SK-N-SH (cell line): ENCODE data around the gene PLPP6. TPM values are rescaled to one million over a fixed set of nuclear protein-coding genes. Genes with fewer than 3 reads are reported as not detected.

Experiments used
- CTCF ChIA-PET: fragments of 300-600, 350-600 bp; formaldehyde crosslinking; extraction: SDS; loops from one replicate; lab custom pipeline; 2021; lab: Yijun Ruan, JAX
- POLR2A ChIA-PET: fragments of 350-600 bp; sonication (Branson Sonifier 250); formaldehyde crosslinking; extraction: SDS; loops from one replicate; lab custom pipeline; 2020; ENCODE audit warnings: antibody characterized with exemption, inconsistent platforms; lab: Yijun Ruan, JAX
- DNase-seq: peaks from one replicate; pipeline ENCODE4 v3.0.0; 2012
- H2AFZ ChIP-seq: fragments of 200-600 bp; sonication (generic); 2 replicates; pipeline ENCODE4 v1.8.1; 2016; ENCODE audit warnings: antibody characterized with exemption, mild to moderate bottlenecking, low read depth
- H3F3A ChIP-seq: fragments of 200-600 bp; sonication (generic); replicated peaks from 2 replicates; pipeline ENCODE3; 2016; ENCODE audit warnings: antibody characterized with exemption, mild to moderate bottlenecking; ENCODE audit not compliant: insufficient read depth
- H3K27ac ChIP-seq, 2 experiments: fragments of 200-500 bp in 1 of 2; fragments of 200-600 bp in 1 of 2; sonication (Bioruptor generic) in 1 of 2; sonication (generic), shearing (Covaris generic) in 1 of 2; 2 replicates each; pipeline versions ENCODE4 v1.5.1 to v1.6.1; 2014 to 2016; ENCODE audit warnings: low read depth in 2 of 2, inconsistent platforms in 1 of 2, low read length in 1 of 2, mild to moderate bottlenecking in 1 of 2, mixed read lengths in 1 of 2
- H3K27me3 ChIP-seq: fragments of 200-600 bp; sonication (generic), shearing (Covaris generic); 2 replicates; pipeline ENCODE4 v1.6.1; 2016; ENCODE audit warnings: mixed run types; ENCODE audit not compliant: insufficient read depth
- H3K36me3 ChIP-seq, 2 experiments: fragments of 200-500 bp in 1 of 2; fragments of 200-600 bp in 1 of 2; sonication (Bioruptor generic) in 1 of 2; sonication (generic) in 1 of 2; replicated peaks in 1 of 2; 2 replicates each; pipeline versions ENCODE3 to v1.5.1; 2014 to 2016; ENCODE audit warnings: low read length in 1 of 2, mild to moderate bottlenecking in 1 of 2; ENCODE audit not compliant: insufficient read depth in 2 of 2, control insufficient read depth in 1 of 2
- H3K4me1 ChIP-seq, 2 experiments: fragments of 200-500 bp in 1 of 2; fragments of 200-600 bp in 1 of 2; sonication (Bioruptor generic) in 1 of 2; sonication (generic), shearing (Covaris generic) in 1 of 2; 2 replicates each; pipeline versions ENCODE4 v1.5.1 to v1.6.1; 2014 to 2016; ENCODE audit warnings: low read depth in 1 of 2, low read length in 1 of 2, mixed run types in 1 of 2; ENCODE audit not compliant: insufficient read depth in 2 of 2, control insufficient read depth in 1 of 2
- H3K4me2 ChIP-seq: fragments of 200-600 bp; sonication (generic), shearing (Covaris generic); 2 replicates; pipeline ENCODE4 v1.6.1; 2017; ENCODE audit warnings: mixed run types
- H3K4me3 ChIP-seq, 2 experiments: fragments of 200-500 bp in 1 of 2; fragments of 200-600 bp in 1 of 2; sonication (Bioruptor generic) in 1 of 2; sonication (generic), shearing (Covaris generic) in 1 of 2; 2 replicates each; pipeline versions ENCODE4 v1.5.1 to v1.8.1; 2014 to 2016; ENCODE audit warnings: low read depth in 2 of 2, inconsistent platforms in 1 of 2, low read length in 1 of 2, mild to moderate bottlenecking in 1 of 2, mixed read lengths in 1 of 2, moderate library complexity in 1 of 2
- H3K79me2 ChIP-seq: fragments of 200-600 bp; sonication (generic); 2 replicates; pipeline ENCODE4 v1.8.1; 2017; ENCODE audit warnings: mild to moderate bottlenecking; ENCODE audit not compliant: insufficient read depth
- H3K9ac ChIP-seq: fragments of 200-600 bp; sonication (generic); 2 replicates; pipeline ENCODE4 v1.6.1; 2017; ENCODE audit warnings: mixed run types
- H3K9me2 ChIP-seq: fragments of 200-600 bp; sonication (generic); 2 replicates; pipeline ENCODE4 v1.6.1; 2017; ENCODE audit warnings: mixed run types
- H3K9me3 ChIP-seq: fragments of 200-600 bp; sonication (generic); 2 replicates; pipeline ENCODE4 v1.6.1; 2017; ENCODE audit warnings: mixed run types, mild to moderate bottlenecking, moderate library complexity
- H4K20me1 ChIP-seq: fragments of 200-600 bp; sonication (generic); 2 replicates; pipeline ENCODE4 v1.6.1; 2017; ENCODE audit warnings: mild to moderate bottlenecking, mixed run types; ENCODE audit not compliant: insufficient read depth
- EZH2phosphoT487 ChIP-seq: fragments of 200-600 bp; sonication (generic); IDR thresholded peaks from 2 replicates; pipeline ENCODE4 v1.6.1; 2017; ENCODE audit warnings: low read depth, mixed run types, mild to moderate bottlenecking, antibody characterized with exemption, moderate library complexity, borderline replicate concordance
- FOSL2 ChIP-seq: IDR thresholded peaks from 2 replicates; pipeline ENCODE4 v1.4.0; 2012; ENCODE audit warnings: low read depth, mild to moderate bottlenecking, moderate library complexity, borderline replicate concordance
- RAD21 ChIP-seq: IDR thresholded peaks from 2 replicates; pipeline ENCODE4 v1.6.1; 2012; ENCODE audit warnings: mild to moderate bottlenecking, low read length
- RFX5 ChIP-seq: IDR thresholded peaks from 2 replicates; pipeline ENCODE4 v1.6.1; 2012; ENCODE audit warnings: mild to moderate bottlenecking, improper control_type of control experiment, low read length
- RXRA ChIP-seq: IDR thresholded peaks from 2 replicates; pipeline ENCODE4 v1.4.0; 2012; ENCODE audit warnings: low read depth, mild to moderate bottlenecking, borderline replicate concordance
- SMC3 ChIP-seq: IDR thresholded peaks from 2 replicates; pipeline ENCODE4 v1.6.1; 2012; ENCODE audit warnings: low read depth, low read length, improper control_type of control experiment
- TAF1 ChIP-seq: IDR thresholded peaks from 2 replicates; pipeline ENCODE4 v1.6.1; 2012; ENCODE audit warnings: low read depth, mild to moderate bottlenecking, low read length, moderate library complexity, borderline replicate concordance
- YY1 ChIP-seq: IDR thresholded peaks from 2 replicates; pipeline ENCODE4 v1.4.0; 2012; ENCODE audit warnings: low read depth, mild to moderate bottlenecking
- WGBS: methylation state at CpG from one replicate; pipeline ENCODE4 v1.1.6; 2017; ENCODE audit warnings: low lambda C conversion rate; 5-methylcytosine and 5-hydroxymethylcytosine counted together
- polyA plus RNA-seq, 3 experiments: library from polyadenylated mRNA; depleted of rRNA; stranded (reverse); fragments of >200 nt; gene quantifications; 2 replicates each; pipeline ENCODE4 v1.2.3, GENCODE V29; 2012
- TF ChIP-seq, protein P1 (sequence below): fragments of 200-600 bp; sonication (generic); IDR thresholded peaks from 2 replicates; pipeline ENCODE4 v1.6.1; 2017; ENCODE audit warnings: antibody characterized with exemption, mild to moderate bottlenecking, moderate library complexity
- TF ChIP-seq, protein P2 (sequence below): fragments of 150-350 bp; IDR thresholded peaks from 2 replicates; pipeline ENCODE4 v1.6.1; 2017; ENCODE audit warnings: antibody characterized with exemption, low read length, low read depth, borderline replicate concordance
- TF ChIP-seq, protein P3 (sequence below): IDR thresholded peaks from 2 replicates; pipeline ENCODE4; 2012
- TF ChIP-seq, protein P4 (sequence below): IDR thresholded peaks from 2 replicates; pipeline ENCODE4 v1.6.1; 2012; ENCODE audit warnings: mild to moderate bottlenecking, low read depth, low read length, moderate library complexity
- TF ChIP-seq, protein P5 (sequence below): IDR thresholded peaks from 2 replicates; pipeline ENCODE4 v1.4.0; 2012; ENCODE audit warnings: low read depth, borderline replicate concordance
- TF ChIP-seq, protein P6 (sequence below): fragments of 150-350 bp; IDR thresholded peaks from 2 replicates; pipeline ENCODE4 v1.6.1; 2016; ENCODE audit warnings: mild to moderate bottlenecking, low read depth, low read length

The PLPP6 gene
- polyA plus RNA-seq, 1 of the 3 experiments (the other 2 are of a cell fraction), result 8.8 TPM

DNA sequence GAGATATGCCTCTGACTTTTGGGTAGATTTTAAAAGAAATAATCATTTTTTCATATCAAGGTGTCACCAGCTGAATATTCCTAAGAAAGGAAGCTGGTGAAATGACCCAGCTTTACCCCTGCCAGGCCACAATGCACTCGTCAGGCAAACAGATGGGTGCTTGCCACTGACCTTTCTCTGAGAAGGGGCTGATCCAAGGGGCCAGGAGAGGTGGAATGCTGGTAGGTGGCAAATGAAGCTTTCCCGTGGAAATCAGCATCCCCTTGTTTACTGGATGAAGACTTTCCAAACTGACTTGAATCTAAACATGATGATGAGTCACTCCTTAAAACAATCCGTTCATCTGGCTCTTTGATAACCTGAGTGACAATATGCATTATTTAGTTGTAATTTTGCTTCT lies 44.3 kb upstream of the PLPP6 start:
- Histone ChIP-seq H3K4me1 (no peaks in the 10 kb centered on the region), H3K9ac (no peak overlapping the region), H3K9me2 (no peaks in the 10 kb centered on the region), H2AFZ (no peak overlapping the region), H3K79me2 (no peaks in the 10 kb centered on the region), H3K36me3 (no peaks in the 10 kb centered on the region), H3K27me3 (no peaks in the 10 kb centered on the region), H3K4me3 (no peak overlapping the region), H3K9me3 (no peaks in the 10 kb centered on the region), H4K20me1 (no peaks in the 10 kb centered on the region), H3K4me2 (no peak overlapping the region), H3F3A (no peaks in the 10 kb centered on the region), H3K27ac (no peak overlapping the region)
- TF ChIP-seq, protein P1, sequence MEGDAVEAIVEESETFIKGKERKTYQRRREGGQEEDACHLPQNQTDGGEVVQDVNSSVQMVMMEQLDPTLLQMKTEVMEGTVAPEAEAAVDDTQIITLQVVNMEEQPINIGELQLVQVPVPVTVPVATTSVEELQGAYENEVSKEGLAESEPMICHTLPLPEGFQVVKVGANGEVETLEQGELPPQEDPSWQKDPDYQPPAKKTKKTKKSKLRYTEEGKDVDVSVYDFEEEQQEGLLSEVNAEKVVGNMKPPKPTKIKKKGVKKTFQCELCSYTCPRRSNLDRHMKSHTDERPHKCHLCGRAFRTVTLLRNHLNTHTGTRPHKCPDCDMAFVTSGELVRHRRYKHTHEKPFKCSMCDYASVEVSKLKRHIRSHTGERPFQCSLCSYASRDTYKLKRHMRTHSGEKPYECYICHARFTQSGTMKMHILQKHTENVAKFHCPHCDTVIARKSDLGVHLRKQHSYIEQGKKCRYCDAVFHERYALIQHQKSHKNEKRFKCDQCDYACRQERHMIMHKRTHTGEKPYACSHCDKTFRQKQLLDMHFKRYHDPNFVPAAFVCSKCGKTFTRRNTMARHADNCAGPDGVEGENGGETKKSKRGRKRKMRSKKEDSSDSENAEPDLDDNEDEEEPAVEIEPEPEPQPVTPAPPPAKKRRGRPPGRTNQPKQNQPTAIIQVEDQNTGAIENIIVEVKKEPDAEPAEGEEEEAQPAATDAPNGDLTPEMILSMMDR, result no peak
- TF ChIP-seq, protein P2, sequence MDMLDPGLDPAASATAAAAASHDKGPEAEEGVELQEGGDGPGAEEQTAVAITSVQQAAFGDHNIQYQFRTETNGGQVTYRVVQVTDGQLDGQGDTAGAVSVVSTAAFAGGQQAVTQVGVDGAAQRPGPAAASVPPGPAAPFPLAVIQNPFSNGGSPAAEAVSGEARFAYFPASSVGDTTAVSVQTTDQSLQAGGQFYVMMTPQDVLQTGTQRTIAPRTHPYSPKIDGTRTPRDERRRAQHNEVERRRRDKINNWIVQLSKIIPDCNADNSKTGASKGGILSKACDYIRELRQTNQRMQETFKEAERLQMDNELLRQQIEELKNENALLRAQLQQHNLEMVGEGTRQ, result no peak
- TF ChIP-seq, protein P3, sequence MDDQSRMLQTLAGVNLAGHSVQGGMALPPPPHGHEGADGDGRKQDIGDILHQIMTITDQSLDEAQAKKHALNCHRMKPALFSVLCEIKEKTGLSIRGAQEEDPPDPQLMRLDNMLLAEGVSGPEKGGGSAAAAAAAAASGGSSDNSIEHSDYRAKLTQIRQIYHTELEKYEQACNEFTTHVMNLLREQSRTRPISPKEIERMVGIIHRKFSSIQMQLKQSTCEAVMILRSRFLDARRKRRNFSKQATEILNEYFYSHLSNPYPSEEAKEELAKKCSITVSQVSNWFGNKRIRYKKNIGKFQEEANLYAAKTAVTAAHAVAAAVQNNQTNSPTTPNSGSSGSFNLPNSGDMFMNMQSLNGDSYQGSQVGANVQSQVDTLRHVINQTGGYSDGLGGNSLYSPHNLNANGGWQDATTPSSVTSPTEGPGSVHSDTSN, result no peak
- TF ChIP-seq RFX5, result no peak
- WGBS, result 78% methylated on average over 3 of the region's 3 CpGs
- POLR2A ChIA-PET, result no interaction called here
- DNase-seq, result no peak
- CTCF ChIA-PET, result interaction anchor here (0.9 kb wide), 1 partner anchor 13 kb away, joined by 3 read pairs; no protein-coding TSS in a partner anchor

DNA sequence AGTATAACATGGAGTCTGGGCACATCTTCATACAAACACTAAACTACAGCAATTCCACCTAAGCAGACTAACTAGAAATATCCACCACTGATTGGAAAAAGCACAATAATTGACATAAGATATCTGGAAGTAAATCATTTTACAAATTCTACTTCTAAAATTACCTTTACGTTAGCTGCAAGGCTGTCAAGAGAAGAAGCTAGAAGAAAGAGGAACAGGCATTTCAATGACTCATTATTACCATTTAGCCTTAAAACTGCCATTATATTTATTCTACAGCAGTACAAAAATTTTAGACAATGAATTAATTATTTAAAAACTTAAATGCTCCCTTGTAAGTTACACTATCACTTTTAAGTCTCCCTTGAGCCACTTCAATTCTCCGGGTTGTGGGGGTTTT lies 43.4 kb upstream of the PLPP6 start:
- POLR2A ChIA-PET, result no interaction called here
- no peak overlapping the region for H3K4me3 ChIP-seq
- H3K27ac ChIP-seq, result no peak overlapping the region
- TF ChIP-seq EZH2phosphoT487 (no peak), YY1 (no peak), FOSL2 (no peak), RXRA (no peak), SMC3 (no peak), RFX5 (no peak), TAF1 (no peak), RAD21 (no peak)
- TF ChIP-seq, protein P4, sequence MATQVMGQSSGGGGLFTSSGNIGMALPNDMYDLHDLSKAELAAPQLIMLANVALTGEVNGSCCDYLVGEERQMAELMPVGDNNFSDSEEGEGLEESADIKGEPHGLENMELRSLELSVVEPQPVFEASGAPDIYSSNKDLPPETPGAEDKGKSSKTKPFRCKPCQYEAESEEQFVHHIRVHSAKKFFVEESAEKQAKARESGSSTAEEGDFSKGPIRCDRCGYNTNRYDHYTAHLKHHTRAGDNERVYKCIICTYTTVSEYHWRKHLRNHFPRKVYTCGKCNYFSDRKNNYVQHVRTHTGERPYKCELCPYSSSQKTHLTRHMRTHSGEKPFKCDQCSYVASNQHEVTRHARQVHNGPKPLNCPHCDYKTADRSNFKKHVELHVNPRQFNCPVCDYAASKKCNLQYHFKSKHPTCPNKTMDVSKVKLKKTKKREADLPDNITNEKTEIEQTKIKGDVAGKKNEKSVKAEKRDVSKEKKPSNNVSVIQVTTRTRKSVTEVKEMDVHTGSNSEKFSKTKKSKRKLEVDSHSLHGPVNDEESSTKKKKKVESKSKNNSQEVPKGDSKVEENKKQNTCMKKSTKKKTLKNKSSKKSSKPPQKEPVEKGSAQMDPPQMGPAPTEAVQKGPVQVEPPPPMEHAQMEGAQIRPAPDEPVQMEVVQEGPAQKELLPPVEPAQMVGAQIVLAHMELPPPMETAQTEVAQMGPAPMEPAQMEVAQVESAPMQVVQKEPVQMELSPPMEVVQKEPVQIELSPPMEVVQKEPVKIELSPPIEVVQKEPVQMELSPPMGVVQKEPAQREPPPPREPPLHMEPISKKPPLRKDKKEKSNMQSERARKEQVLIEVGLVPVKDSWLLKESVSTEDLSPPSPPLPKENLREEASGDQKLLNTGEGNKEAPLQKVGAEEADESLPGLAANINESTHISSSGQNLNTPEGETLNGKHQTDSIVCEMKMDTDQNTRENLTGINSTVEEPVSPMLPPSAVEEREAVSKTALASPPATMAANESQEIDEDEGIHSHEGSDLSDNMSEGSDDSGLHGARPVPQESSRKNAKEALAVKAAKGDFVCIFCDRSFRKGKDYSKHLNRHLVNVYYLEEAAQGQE, result no peak
- TF ChIP-seq, protein P5, sequence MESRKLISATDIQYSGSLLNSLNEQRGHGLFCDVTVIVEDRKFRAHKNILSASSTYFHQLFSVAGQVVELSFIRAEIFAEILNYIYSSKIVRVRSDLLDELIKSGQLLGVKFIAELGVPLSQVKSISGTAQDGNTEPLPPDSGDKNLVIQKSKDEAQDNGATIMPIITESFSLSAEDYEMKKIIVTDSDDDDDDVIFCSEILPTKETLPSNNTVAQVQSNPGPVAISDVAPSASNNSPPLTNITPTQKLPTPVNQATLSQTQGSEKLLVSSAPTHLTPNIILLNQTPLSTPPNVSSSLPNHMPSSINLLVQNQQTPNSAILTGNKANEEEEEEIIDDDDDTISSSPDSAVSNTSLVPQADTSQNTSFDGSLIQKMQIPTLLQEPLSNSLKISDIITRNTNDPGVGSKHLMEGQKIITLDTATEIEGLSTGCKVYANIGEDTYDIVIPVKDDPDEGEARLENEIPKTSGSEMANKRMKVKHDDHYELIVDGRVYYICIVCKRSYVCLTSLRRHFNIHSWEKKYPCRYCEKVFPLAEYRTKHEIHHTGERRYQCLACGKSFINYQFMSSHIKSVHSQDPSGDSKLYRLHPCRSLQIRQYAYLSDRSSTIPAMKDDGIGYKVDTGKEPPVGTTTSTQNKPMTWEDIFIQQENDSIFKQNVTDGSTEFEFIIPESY, result no peak
- TF ChIP-seq, protein P3, result no peak
- TF ChIP-seq, protein P6, sequence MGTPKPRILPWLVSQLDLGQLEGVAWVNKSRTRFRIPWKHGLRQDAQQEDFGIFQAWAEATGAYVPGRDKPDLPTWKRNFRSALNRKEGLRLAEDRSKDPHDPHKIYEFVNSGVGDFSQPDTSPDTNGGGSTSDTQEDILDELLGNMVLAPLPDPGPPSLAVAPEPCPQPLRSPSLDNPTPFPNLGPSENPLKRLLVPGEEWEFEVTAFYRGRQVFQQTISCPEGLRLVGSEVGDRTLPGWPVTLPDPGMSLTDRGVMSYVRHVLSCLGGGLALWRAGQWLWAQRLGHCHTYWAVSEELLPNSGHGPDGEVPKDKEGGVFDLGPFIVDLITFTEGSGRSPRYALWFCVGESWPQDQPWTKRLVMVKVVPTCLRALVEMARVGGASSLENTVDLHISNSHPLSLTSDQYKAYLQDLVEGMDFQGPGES, result no peak

More for the DNA sequence above, 43.4 kb upstream of the PLPP6 start:
- WGBS, result 87% methylated on average over 2 of the region's 2 CpGs
- H3K36me3 ChIP-seq, result no peaks in the 10 kb centered on the region
- H3K9ac ChIP-seq, result no peak overlapping the region
- no peak overlapping the region for H2AFZ ChIP-seq
- H3K9me3 ChIP-seq, result no peaks in the 10 kb centered on the region
- CTCF ChIA-PET, result no interaction called here
- H4K20me1 ChIP-seq, result no peaks in the 10 kb centered on the region
- no peak for DNase-seq
- no peak overlapping the region for H3K4me2 ChIP-seq
- no peaks in the 10 kb centered on the region for H3K4me1 ChIP-seq
- H3K9me2 ChIP-seq, result no peaks in the 10 kb centered on the region
- H3F3A ChIP-seq, result no peaks in the 10 kb centered on the region
- no peaks in the 10 kb centered on the region for H3K79me2 ChIP-seq
- H3K27me3 ChIP-seq, result no peaks in the 10 kb centered on the region
